Cerebellar cortex (tissue), 1 donor: Measurements from ENCODE around the gene ATP10A.
A peak's percentile ranks its signal among the peaks of the same experiment; 100 is the strongest.

Experiments
- DNase-seq: peaks from one replicate; pipeline ENCODE4 v3.0.0-alpha.2; 2015; ENCODE audit warnings: low spot score

Gene ATP10A

GRCh38 chr15:25679492-25679891 is 183.6 kb downstream of the ATP10A start:
- DNase-seq: no peak

GRCh38 chr15:25678500-25678855 is 184.6 kb downstream of the ATP10A start:
- no peak for DNase-seq

GRCh38 chr15:25677719-25678499 is 185.2 kb downstream of the ATP10A start:
- no peak for DNase-seq

GRCh38 chr15:25676070-25676469 is 187.1 kb downstream of the ATP10A start:
- no peak for DNase-seq

- no peak for DNase-seq
Measured at GRCh38 chr15:25675396-25675795, 187.7 kb downstream of the ATP10A start.

- no peak for DNase-seq
Measured at GRCh38 chr15:25674913-25675312, 188.2 kb downstream of the ATP10A start.

- DNase-seq: no peak
Measured at GRCh38 chr15:25673972-25674371, 189.2 kb downstream of the ATP10A start.

GRCh38 chr15:25673351-25673750 is 189.8 kb downstream of the ATP10A start:
- no peak for DNase-seq

- DNase-seq: peak; percentile 26
Measured at GRCh38 chr15:25671132-25671531, 192.0 kb downstream of the ATP10A start.

GRCh38 chr15:25670621-25671020 is 192.5 kb downstream of the ATP10A start:
- DNase-seq: no peak

- DNase-seq: peak; percentile 88
Measured at GRCh38 chr15:25670025-25670554, 193.0 kb downstream of the ATP10A start.

GRCh38 chr15:25668901-25669300 is 194.2 kb downstream of the ATP10A start:
- no peak for DNase-seq

GRCh38 chr15:25668236-25668795 is 194.8 kb downstream of the ATP10A start:
- DNase-seq: no peak

GRCh38 chr15:25667829-25668228 is 195.3 kb downstream of the ATP10A start:
- no peak for DNase-seq

GRCh38 chr15:25665913-25666312 is 197.2 kb downstream of the ATP10A start:
- no peak for DNase-seq

GRCh38 chr15:25664761-25665160 is 198.4 kb downstream of the ATP10A start:
- no peak for DNase-seq

- no peak for DNase-seq
Measured at GRCh38 chr15:25663515-25663914, 199.6 kb downstream of the ATP10A start.

GRCh38 chr15:25661898-25662297 is 201.2 kb downstream of the ATP10A start:
- DNase-seq: no peak

- no peak for DNase-seq
Measured at GRCh38 chr15:25659251-25659650, 203.9 kb downstream of the ATP10A start.

GRCh38 chr15:25658560-25658959 is 204.6 kb downstream of the ATP10A start:
- DNase-seq: no peak

- no peak for DNase-seq
Measured at GRCh38 chr15:25655207-25655948, 207.7 kb downstream of the ATP10A start.

- DNase-seq: no peak
Measured at GRCh38 chr15:25653371-25653770, 209.8 kb downstream of the ATP10A start.

GRCh38 chr15:25652704-25653103 is 210.4 kb downstream of the ATP10A start:
- no peak for DNase-seq
